HEK293T (cell line): Measurements from ENCODE around the gene MFF.

ENCODE experiments used
- CTCF ChIA-PET: fragments of 350-600 bp; formaldehyde crosslinking; extraction: SDS; loops from one replicate; lab custom pipeline; 2021; ENCODE audit warnings: antibody characterized with exemption, inconsistent platforms; lab: Yijun Ruan, JAX
- POLR2A ChIA-PET: fragments of 350-600 bp; formaldehyde crosslinking; extraction: SDS; loops from one replicate; lab custom pipeline; 2020; ENCODE audit warnings: antibody characterized with exemption, inconsistent platforms; lab: Yijun Ruan, JAX
- DNase-seq: peaks from one replicate; pipeline ENCODE4 v3.0.0; 2012; ENCODE audit warnings: mixed read lengths; ENCODE audit errors: extremely low spot score
- ARNT ChIP-seq: fragments of 450-650 bp; IDR thresholded peaks from 2 replicates; pipeline ENCODE4 v1.6.1; 2017; ENCODE audit warnings: mild to moderate bottlenecking
- BHLHE40 ChIP-seq: fragments of 450-650 bp; IDR thresholded peaks from 2 replicates; pipeline ENCODE4 v1.6.1; 2016; ENCODE audit warnings: mild to moderate bottlenecking, moderate library complexity, borderline replicate concordance
- CTBP1 ChIP-seq: fragments of 450-650 bp; IDR thresholded peaks from 2 replicates; pipeline ENCODE4 v1.6.1; 2016; ENCODE audit warnings: borderline replicate concordance
- ELF4 ChIP-seq: fragments of 450-650 bp; IDR thresholded peaks from 2 replicates; pipeline ENCODE4 v1.6.1; 2017; ENCODE audit warnings: antibody characterized with exemption
- FOXA1 ChIP-seq: fragments of 450-650 bp; IDR thresholded peaks from 2 replicates; pipeline ENCODE4 v1.6.1; 2016; ENCODE audit warnings: mild to moderate bottlenecking
- FOXK2 ChIP-seq: fragments of 450-650 bp; IDR thresholded peaks from 2 replicates; pipeline ENCODE4 v1.6.1; 2016; ENCODE audit warnings: mild to moderate bottlenecking
- FOXM1 ChIP-seq: fragments of 450-650 bp; IDR thresholded peaks from 2 replicates; pipeline ENCODE4 v1.6.1; 2017; ENCODE audit warnings: mild to moderate bottlenecking, borderline replicate concordance
- HDGF ChIP-seq: fragments of 450-650 bp; IDR thresholded peaks from 2 replicates; pipeline ENCODE4 v1.6.1; 2017; ENCODE audit warnings: antibody characterized with exemption, borderline replicate concordance
- L3MBTL2 ChIP-seq: fragments of 450-650 bp; conservative IDR thresholded peaks from 2 replicates; pipeline ENCODE4 v1.6.1; 2016; ENCODE audit warnings: mild to moderate bottlenecking
- LEF1 ChIP-seq: fragments of 450-650 bp; IDR thresholded peaks from 2 replicates; pipeline ENCODE4 v1.6.1; 2017; ENCODE audit warnings: mild to moderate bottlenecking, borderline replicate concordance
- NFRKB ChIP-seq: fragments of 450-650 bp; IDR thresholded peaks from 2 replicates; pipeline ENCODE4 v1.6.1; 2016; ENCODE audit warnings: mild to moderate bottlenecking, moderate library complexity
- SP1 ChIP-seq: fragments of 450-650 bp; IDR thresholded peaks from 2 replicates; pipeline ENCODE4 v1.6.1; 2017
- SUZ12 ChIP-seq: fragments of 450-650 bp; IDR thresholded peaks from 2 replicates; pipeline ENCODE4 v1.6.1; 2016; ENCODE audit warnings: mild to moderate bottlenecking
- TARDBP ChIP-seq: fragments of 450-650 bp; IDR thresholded peaks from 2 replicates; pipeline ENCODE4 v1.6.1; 2016
- ZNF384 ChIP-seq: fragments of 450-650 bp; IDR thresholded peaks from 2 replicates; pipeline ENCODE4 v1.6.1; 2016
- TF ChIP-seq, protein P1 (sequence below): fragments of 450-650 bp; IDR thresholded peaks from 2 replicates; pipeline ENCODE4 v1.6.1; 2016

The MFF gene

DNA sequence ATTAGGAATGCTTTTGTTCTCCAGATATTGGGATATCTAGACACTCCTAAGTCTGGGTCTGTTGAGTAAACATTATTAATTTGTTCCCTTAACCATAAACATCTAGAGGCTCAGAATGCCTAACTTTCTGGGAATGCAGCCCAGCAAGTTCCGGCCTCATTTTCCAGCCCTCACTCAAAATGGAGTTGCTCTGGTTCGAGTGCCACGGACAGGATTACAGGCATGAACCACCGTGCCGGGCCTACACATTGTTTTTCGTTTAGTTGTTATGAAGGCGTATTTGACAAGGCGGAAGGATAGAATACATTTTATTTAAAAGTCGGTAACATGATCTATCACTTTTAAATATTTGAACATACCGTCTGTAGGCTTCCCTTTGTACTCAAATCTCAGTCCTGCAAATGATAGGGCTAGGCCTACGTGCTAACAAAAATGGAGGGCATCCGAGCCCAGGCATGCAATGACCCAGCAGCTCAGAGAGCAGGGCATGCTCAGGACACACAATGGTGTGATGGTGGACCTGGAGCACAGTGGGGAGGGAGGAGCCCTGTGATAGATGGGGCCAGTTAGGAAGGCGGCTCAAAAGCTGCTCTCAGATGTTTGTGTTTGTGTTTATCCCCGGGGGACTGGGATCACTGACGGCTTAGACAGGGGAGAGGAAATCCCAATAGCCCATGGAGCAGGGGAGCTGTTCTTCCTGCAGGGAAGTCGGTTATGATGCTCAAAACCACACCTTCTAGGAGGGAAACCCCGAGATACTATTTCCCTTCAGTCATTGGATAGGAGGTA, 65.6 kb downstream of the MFF start:
- DNase-seq: no peak
- TF ChIP-seq ELF4 (no peak), FOXA1 (no peak), L3MBTL2 (no peak), BHLHE40 (no peak)
- ChIA-PET CTCF (no interaction called here), POLR2A (no interaction called here)

DNA sequence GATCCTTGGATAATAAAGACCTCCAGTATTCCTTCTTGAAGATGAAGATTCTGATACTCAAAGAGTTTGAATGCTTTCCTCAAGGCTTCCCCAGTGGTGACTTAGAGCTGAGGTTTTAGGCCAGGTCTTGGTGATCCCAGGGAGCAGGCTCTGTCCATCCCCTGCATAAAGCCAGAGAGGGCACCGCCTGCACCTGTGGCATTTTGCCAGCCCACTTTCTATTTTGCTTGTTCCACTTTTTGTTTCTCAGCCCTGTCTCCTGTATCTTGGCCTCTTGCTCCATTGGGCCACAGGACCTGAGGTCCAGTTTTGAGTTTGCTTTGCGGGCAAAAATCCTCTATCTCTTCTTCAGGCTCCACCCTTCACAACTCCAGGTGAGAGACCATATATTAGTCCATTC, 69.3 kb downstream of the MFF start:
- DNase-seq: no peak
- TF ChIP-seq SP1 (no peak), ARNT (no peak), L3MBTL2 (no peak), NFRKB (no peak), LEF1 (no peak), FOXK2 (no peak), ZNF384 (no peak), HDGF (no peak), FOXA1 (no peak), FOXM1 (no peak), CTBP1 (no peak), BHLHE40 (no peak), SUZ12 (no peak), TARDBP (no peak), ELF4 (no peak)
- TF ChIP-seq, protein P1, sequence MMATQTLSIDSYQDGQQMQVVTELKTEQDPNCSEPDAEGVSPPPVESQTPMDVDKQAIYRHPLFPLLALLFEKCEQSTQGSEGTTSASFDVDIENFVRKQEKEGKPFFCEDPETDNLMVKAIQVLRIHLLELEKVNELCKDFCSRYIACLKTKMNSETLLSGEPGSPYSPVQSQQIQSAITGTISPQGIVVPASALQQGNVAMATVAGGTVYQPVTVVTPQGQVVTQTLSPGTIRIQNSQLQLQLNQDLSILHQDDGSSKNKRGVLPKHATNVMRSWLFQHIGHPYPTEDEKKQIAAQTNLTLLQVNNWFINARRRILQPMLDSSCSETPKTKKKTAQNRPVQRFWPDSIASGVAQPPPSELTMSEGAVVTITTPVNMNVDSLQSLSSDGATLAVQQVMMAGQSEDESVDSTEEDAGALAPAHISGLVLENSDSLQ: no peak
- ChIA-PET CTCF (no interaction called here), POLR2A (no interaction called here)

DNA sequence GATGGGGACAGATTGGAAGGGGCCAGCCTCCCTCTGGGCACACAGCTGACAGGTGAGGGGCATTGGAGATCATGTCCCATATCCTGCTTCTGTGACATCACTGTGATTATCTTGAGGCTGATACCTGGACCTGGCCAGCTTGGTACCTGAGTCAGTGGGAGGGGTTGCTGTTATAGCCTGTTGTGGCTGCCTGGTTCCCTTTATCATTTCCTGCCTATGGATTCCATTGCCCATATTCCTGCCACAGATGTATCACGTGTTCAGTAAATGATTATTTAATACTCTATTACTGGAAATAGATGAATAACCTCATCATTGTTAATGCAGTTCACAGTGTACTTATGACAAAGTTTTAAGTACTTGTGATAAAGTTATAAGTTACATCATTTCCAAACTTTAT, 70.5 kb downstream of the MFF start:
- POLR2A ChIA-PET: no interaction called here
- CTCF ChIA-PET: no interaction called here
- no peak for DNase-seq
- TF ChIP-seq BHLHE40: no peak
- TF ChIP-seq CTBP1: no peak
- TF ChIP-seq ARNT: no peak

DNA sequence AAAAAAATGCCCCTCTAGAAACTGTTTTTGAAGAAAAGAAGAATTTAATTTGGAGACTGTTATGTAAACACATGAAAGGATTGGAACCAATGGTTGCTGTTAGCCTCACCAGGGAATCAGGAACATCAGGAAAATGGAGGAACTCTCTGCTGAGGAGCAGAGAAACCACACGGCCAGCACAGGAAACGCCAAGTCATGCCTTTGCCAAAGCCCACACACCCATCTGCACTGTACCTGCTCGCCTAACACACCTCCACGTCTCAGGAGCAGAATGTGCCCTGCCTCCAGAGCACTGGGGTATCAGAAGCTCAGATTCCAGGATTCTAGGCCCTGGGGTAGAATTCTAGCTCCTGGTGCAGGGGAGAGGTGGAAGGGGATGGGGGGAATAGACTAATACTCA, 72.5 kb downstream of the MFF start:
- TF ChIP-seq LEF1 (no peak), NFRKB (no peak), BHLHE40 (no peak), SP1 (no peak), FOXM1 (no peak), FOXK2 (no peak), HDGF (no peak), CTBP1 (no peak), ZNF384 (no peak), ARNT (no peak), SUZ12 (no peak), FOXA1 (no peak), ELF4 (no peak), TARDBP (no peak), L3MBTL2 (no peak)
- TF ChIP-seq, protein P1: no peak
- no peak for DNase-seq
- ChIA-PET POLR2A (no interaction called here), CTCF (no interaction called here)

DNA sequence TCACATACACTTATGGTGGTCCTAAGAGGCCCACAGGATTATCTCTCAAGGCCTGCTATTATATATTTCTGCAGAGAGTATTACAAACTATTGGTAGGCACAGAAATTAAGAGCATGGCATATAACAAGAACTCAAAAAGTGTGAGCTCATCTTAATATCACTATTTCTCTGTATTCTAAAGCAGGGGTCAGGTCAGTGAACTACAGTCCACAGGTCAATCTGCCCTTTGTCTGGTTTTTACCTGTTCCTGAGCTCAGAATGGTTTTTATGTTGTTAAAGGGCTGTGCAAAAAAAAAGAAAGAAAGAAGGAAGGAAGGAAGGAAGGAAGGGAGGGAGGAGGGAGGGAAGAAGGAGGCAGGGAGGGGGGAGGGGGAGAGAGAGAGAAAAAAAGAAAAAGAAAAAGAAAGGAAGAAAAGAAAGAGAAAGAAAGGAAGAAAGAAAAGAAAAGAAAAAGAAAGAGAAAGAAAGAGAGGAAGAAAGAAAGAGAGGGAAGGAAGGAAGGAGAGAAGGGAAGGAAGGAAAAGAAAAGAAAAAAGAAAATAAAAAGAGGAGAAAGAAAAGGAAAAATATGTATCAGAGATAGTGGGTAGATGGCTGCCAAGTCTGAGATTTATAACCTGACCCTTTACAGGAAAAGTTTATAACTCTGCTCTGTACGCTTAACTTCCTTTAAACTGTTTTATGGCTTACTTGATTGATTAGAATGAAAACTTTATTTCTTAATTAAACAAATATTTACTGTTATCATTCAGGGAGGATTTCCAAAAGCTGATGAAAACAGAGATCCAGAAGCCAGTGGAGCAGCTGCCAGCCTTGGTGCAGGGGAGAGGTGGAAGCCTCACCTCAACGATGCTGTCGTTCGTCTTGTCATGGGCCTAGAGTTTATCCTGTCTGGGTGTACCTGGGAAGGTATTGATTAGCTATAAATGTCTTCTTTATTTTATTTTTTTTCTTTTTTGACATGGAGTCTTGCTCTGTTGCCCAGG, 73.9 kb downstream of the MFF start:
- no peak for DNase-seq
- POLR2A ChIA-PET: no interaction called here
- CTCF ChIA-PET: interaction anchor here (0.5 to 0.9 kb wide), 2 partner anchors 17 to 236 kb away, joined by 3 read pairs; no protein-coding TSS in a partner anchor
- TF ChIP-seq HDGF (no peak), SP1 (no peak), FOXA1 (no peak), LEF1 (no peak), FOXM1 (no peak), BHLHE40 (no peak)

DNA sequence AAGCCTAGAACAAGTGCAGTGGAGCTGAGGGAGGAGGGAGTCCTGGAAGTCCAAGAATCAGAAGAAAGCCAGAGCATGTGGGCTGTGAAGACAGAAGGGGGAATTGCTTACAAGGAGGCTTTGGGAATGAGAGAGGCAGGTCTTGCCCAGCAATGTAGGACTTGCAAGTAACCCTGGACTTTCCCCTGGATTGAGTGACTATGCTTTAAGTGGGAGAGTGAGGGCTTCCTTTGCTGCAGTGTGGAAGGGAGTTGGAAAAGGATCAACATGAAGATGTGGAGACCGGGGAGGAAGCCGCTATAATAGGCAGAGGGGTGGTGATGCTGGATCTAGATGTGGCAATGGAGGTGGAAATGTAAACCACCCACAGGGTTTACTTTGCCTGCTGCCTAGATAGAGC, 76.5 kb downstream of the MFF start:
- POLR2A ChIA-PET: no interaction called here

More for the DNA sequence above, 76.5 kb downstream of the MFF start:
- CTCF ChIA-PET: interaction anchor here (0.6 to 0.7 kb wide), 2 partner anchors 9 to 383 kb away, joined by 3 to 8 read pairs; no protein-coding TSS in a partner anchor
- no peak for DNase-seq
- TF ChIP-seq FOXK2: no peak
- TF ChIP-seq CTBP1: no peak
- no peak for TF ChIP-seq ELF4
- no peak for TF ChIP-seq FOXM1
- TF ChIP-seq ARNT: no peak
- TF ChIP-seq TARDBP: no peak
- no peak for TF ChIP-seq HDGF
- no peak for TF ChIP-seq FOXA1
- no peak for TF ChIP-seq LEF1
- TF ChIP-seq L3MBTL2: no peak
- TF ChIP-seq ZNF384: no peak
- TF ChIP-seq SUZ12: no peak
- no peak for TF ChIP-seq BHLHE40
- no peak for TF ChIP-seq SP1
- TF ChIP-seq, protein P1: no peak
- no peak for TF ChIP-seq NFRKB
